Vagina (tissue), 2 donors: ENCODE results near the gene AP2A1.

Experiments used
- POLR2A ChIP-seq, 2 donors: fragments of 450-650 bp; IDR thresholded peaks; one replicate each; pipeline ENCODE4 v1.6.1; 2017; ENCODE audit warnings: antibody characterized with exemption in 2 of 2, mild to moderate bottlenecking in 2 of 2, moderate library complexity in 2 of 2
- POLR2AphosphoS5 ChIP-seq, 2 donors: sonication (generic); formaldehyde crosslinking; IDR thresholded peaks; one replicate each; pipeline ENCODE4 v1.9.0; 2017; ENCODE audit warnings: antibody characterized with exemption in 2 of 2, mild to moderate bottlenecking in 2 of 2, low read depth in 1 of 2; ENCODE audit not compliant: insufficient read depth in 1 of 2
- TF ChIP-seq, protein P1 (sequence below), 3 experiments: fragments of 450-650 bp in 2 of 3; fragments of 200-600 bp in 1 of 3; sonication (generic) in 1 of 3; IDR thresholded peaks; one replicate each; pipeline ENCODE4 v1.5.1; 2017 to 2019; ENCODE audit warnings: antibody characterized with exemption in 3 of 3, mild to moderate bottlenecking in 2 of 3, moderate library complexity in 2 of 3

DNA sequence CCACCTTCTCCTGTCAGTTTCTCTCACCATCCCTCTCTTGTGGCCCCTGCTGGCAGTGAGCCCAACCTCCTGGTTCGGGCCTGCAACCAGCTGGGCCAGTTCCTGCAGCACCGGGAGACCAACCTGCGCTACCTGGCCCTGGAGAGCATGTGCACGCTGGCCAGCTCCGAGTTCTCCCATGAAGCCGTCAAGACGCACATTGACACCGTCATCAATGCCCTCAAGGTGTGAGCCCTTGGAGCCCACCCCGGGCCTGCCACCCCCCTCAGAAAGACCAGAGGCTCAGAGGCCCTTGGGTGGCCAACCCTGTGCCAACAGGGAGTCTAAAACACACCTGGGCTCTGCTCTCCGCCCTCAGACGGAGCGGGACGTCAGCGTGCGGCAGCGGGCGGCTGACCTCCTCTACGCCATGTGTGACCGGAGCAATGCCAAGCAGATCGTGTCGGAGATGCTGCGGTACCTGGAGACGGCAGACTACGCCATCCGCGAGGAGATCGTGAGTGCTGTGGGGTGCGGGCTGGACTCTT, 32.5 kb downstream of the AP2A1 start:
- TF ChIP-seq, protein P1, sequence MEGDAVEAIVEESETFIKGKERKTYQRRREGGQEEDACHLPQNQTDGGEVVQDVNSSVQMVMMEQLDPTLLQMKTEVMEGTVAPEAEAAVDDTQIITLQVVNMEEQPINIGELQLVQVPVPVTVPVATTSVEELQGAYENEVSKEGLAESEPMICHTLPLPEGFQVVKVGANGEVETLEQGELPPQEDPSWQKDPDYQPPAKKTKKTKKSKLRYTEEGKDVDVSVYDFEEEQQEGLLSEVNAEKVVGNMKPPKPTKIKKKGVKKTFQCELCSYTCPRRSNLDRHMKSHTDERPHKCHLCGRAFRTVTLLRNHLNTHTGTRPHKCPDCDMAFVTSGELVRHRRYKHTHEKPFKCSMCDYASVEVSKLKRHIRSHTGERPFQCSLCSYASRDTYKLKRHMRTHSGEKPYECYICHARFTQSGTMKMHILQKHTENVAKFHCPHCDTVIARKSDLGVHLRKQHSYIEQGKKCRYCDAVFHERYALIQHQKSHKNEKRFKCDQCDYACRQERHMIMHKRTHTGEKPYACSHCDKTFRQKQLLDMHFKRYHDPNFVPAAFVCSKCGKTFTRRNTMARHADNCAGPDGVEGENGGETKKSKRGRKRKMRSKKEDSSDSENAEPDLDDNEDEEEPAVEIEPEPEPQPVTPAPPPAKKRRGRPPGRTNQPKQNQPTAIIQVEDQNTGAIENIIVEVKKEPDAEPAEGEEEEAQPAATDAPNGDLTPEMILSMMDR (IDR thresholded peaks at IDR 0.05), result no peak
- TF ChIP-seq POLR2AphosphoS5 (IDR thresholded peaks at IDR 0.05; ENCODE audit: insufficient read depth in 1 of 2, low read depth in 1 of 2) (no peak), POLR2A (IDR thresholded peaks at IDR 0.05) (no peak)
